Hepatocyte (in vitro differentiated cells): ENCODE results near the gene FBXO48. TPM values are rescaled to one million over a fixed set of nuclear protein-coding genes. Genes with fewer than 3 reads are reported as not detected.
A peak's percentile ranks its signal among the peaks of the same experiment; 100 is the strongest.

Experiments used
- DNase-seq: peaks from one replicate; pipeline ENCODE4 v3.0.0-alpha.2; 2016; ENCODE audit warnings: low spot score
- H2AFZ ChIP-seq: fragments of 200-600 bp; sonication (generic); 2 replicates; pipeline ENCODE4 v1.6.0; 2016; ENCODE audit warnings: antibody characterized with exemption, mild to moderate bottlenecking
- H3K27ac ChIP-seq: fragments of 200-600 bp; sonication (generic); 2 replicates; pipeline ENCODE4 v1.5.1; 2016; ENCODE audit warnings: mild to moderate bottlenecking
- H3K27me3 ChIP-seq: fragments of 200-600 bp; sonication (generic); 2 replicates; pipeline ENCODE4 v1.6.1; 2016
- H3K36me3 ChIP-seq: fragments of 200-600 bp; sonication (generic); replicated peaks from 2 replicates; pipeline ENCODE4 v1.5.1; 2016; ENCODE audit warnings: low read depth; ENCODE audit not compliant: insufficient read depth
- H3K4me1 ChIP-seq: fragments of 200-600 bp; sonication (generic); 2 replicates; pipeline ENCODE4 v1.5.1; 2016; ENCODE audit warnings: mild to moderate bottlenecking, moderate library complexity; ENCODE audit not compliant: insufficient read depth
- H3K4me2 ChIP-seq: fragments of 200-600 bp; sonication (generic); 2 replicates; pipeline ENCODE4 v1.6.0; 2016
- H3K4me3 ChIP-seq: fragments of 200-600 bp; sonication (generic); 2 replicates; pipeline ENCODE4 v1.5.1; 2016; ENCODE audit warnings: mild to moderate bottlenecking
- H3K79me2 ChIP-seq: fragments of 200-600 bp; sonication (generic); 2 replicates; pipeline ENCODE4 v1.6.0; 2017; ENCODE audit warnings: mild to moderate bottlenecking
- H3K9me2 ChIP-seq: fragments of 200-600 bp; sonication (generic); replicated peaks from 2 replicates; pipeline ENCODE4 v1.6.0; 2017; ENCODE audit warnings: mild to moderate bottlenecking; ENCODE audit not compliant: insufficient read depth
- H3K9me3 ChIP-seq: fragments of 200-600 bp; sonication (generic); 2 replicates; pipeline ENCODE4 v1.5.1; 2016; ENCODE audit warnings: low read depth, mild to moderate bottlenecking
- H4K20me1 ChIP-seq: fragments of 200-600 bp; sonication (generic); 2 replicates; pipeline ENCODE4 v1.6.0; 2016; ENCODE audit warnings: mild to moderate bottlenecking; ENCODE audit not compliant: insufficient read depth, poor library complexity, severe bottlenecking
- CTCF ChIP-seq: fragments of 200-600 bp; sonication (generic); IDR thresholded peaks from 2 replicates; pipeline ENCODE4 v1.5.1; 2016; ENCODE audit warnings: antibody characterized with exemption, mild to moderate bottlenecking; ENCODE audit not compliant: poor library complexity
- EZH2 ChIP-seq: fragments of 200-600 bp; sonication (generic); IDR thresholded peaks from 2 replicates; pipeline ENCODE4 v1.6.1; 2016; ENCODE audit warnings: antibody characterized with exemption, mild to moderate bottlenecking, borderline replicate concordance
- EZH2phosphoT487 ChIP-seq: fragments of 200-600 bp; sonication (generic); IDR thresholded peaks from one replicate; pipeline ENCODE4 v1.6.1; 2018; ENCODE audit warnings: antibody characterized with exemption, mild to moderate bottlenecking, low read depth, moderate library complexity; ENCODE audit not compliant: unreplicated experiment, severe bottlenecking
- WGBS: methylation state at CpG from one replicate; pipeline ENCODE4 v1.1.6; 2016; ENCODE audit warnings: low lambda C conversion rate; ENCODE audit errors: missing lambda C conversion rate; 5-methylcytosine and 5-hydroxymethylcytosine counted together
- polyA plus RNA-seq: library from polyadenylated mRNA; unstranded; fragments of >200 nt; fragmentation: Nextera tagmentation; extraction: Ambion mirVana; gene quantifications from 2 replicates; pipeline ENCODE4 v1.2.1, GENCODE V29; 2016
- total RNA-seq: library from RNA; depleted of rRNA; stranded (reverse); fragments of >200 nt; gene quantifications from 2 replicates; pipeline ENCODE4 v1.2.3, GENCODE V29; 2014

Gene FBXO48
- total and polyA plus RNA-seq, 2 experiments from 2014 or later = 0.36 to 0.83 TPM

- H3K4me1 ChIP-seq = peaks cover 9% of the 10 kb centered on the region
- H3K9me2 ChIP-seq = no peaks in the 10 kb centered on the region
- H2AFZ ChIP-seq = no peak overlapping the region
- 97% methylated on average over 7 of the region's 7 CpGs for WGBS
- no peak overlapping the region for H3K27ac ChIP-seq
- peaks cover 10% of the 10 kb centered on the region for H3K79me2 ChIP-seq
- no peaks in the 10 kb centered on the region for H4K20me1 ChIP-seq
- no peaks in the 10 kb centered on the region for H3K36me3 ChIP-seq
- H3K4me3 ChIP-seq = no peak overlapping the region
- peak overlapping the region; percentile 89 for H3K4me2 ChIP-seq
- no peaks in the 10 kb centered on the region for H3K9me3 ChIP-seq
- TF ChIP-seq CTCF (no peak), EZH2phosphoT487 (no peak), EZH2 (no peak)
- no peaks in the 10 kb centered on the region for H3K27me3 ChIP-seq
- DNase-seq = no peak
Observed at GRCh38 chr2:68465081-68465916, 1.8 kb downstream of the FBXO48 start.

- no peak for TF ChIP-seq EZH2
- TF ChIP-seq CTCF = no peak
- TF ChIP-seq EZH2phosphoT487 = no peak
- no peaks in the 10 kb centered on the region for H3K27me3 ChIP-seq
- WGBS = 89% methylated on average over 5 of the region's 5 CpGs
Observed at GRCh38 chr2:68464651-68465050, 2.4 kb downstream of the FBXO48 start.

GRCh38 chr2:68463287-68463877, 3.7 kb downstream of the FBXO48 start:
- TF ChIP-seq EZH2 (no peak), CTCF (peak; percentile 89)
- Histone ChIP-seq H3K9me3 (no peaks in the 10 kb centered on the region), H3K9me2 (no peaks in the 10 kb centered on the region), H4K20me1 (no peaks in the 10 kb centered on the region), H3K27ac (no peak overlapping the region), H2AFZ (no peak overlapping the region), H3K4me3 (no peak overlapping the region), H3K79me2 (peaks cover 6% of the 10 kb centered on the region), H3K4me2 (peak overlapping the region; percentile 27), H3K27me3 (no peaks in the 10 kb centered on the region), H3K4me1 (peaks cover 10% of the 10 kb centered on the region), H3K36me3 (no peaks in the 10 kb centered on the region)
- peak; percentile 73 for DNase-seq
- WGBS = 14% methylated on average over 1 of the region's 1 CpG

More at GRCh38 chr2:68464651-68465050, 2.4 kb downstream of the FBXO48 start:
- Histone ChIP-seq H3K9me2 (no peaks in the 10 kb centered on the region), H2AFZ (no peak overlapping the region), H3K4me3 (no peak overlapping the region), H4K20me1 (no peaks in the 10 kb centered on the region), H3K36me3 (no peaks in the 10 kb centered on the region), H3K27ac (no peak overlapping the region), H3K4me2 (no peak overlapping the region), H3K9me3 (no peaks in the 10 kb centered on the region), H3K79me2 (peaks cover 10% of the 10 kb centered on the region), H3K4me1 (peaks cover 9% of the 10 kb centered on the region)
- no peak for DNase-seq
